B cell (primary cell): Measurements from ENCODE around the gene PHC2.

Experiments used
- EZH2 ChIP-seq: IDR thresholded peaks from 2 replicates; pipeline ENCODE4 v1.6.1; 2012; ENCODE audit warnings: borderline replicate concordance, low read depth, mild to moderate bottlenecking, moderate library complexity, low read length; ENCODE audit not compliant: insufficient read depth, poor library complexity, severe bottlenecking
- TF ChIP-seq, protein P1 (sequence below): fragments of 200-600 bp; IDR thresholded peaks from one replicate; pipeline ENCODE4 v1.8.0; 2022; ENCODE audit warnings: antibody characterized with exemption, mild to moderate bottlenecking

DNA sequence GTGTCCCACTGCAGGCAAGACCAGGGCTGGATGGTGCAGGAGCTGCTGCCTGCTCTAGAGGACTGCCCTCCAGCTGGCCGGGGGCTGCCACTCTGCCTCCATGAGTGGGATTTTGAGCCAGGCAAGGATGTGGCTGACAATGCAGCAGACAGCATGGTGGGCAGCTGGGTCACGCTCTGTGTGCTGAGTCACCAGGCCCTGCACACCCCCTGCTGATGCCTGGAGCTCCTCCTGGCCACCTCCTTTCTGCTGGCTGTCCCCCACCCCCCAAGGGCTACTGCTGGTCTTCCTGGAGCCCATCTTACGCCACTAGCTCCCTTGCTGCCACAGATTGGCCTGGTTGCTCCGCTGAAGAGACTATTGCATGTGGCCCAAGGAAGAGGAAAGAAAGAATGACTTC lies 37.6 kb upstream of the PHC2 start:
- TF ChIP-seq, protein P1, sequence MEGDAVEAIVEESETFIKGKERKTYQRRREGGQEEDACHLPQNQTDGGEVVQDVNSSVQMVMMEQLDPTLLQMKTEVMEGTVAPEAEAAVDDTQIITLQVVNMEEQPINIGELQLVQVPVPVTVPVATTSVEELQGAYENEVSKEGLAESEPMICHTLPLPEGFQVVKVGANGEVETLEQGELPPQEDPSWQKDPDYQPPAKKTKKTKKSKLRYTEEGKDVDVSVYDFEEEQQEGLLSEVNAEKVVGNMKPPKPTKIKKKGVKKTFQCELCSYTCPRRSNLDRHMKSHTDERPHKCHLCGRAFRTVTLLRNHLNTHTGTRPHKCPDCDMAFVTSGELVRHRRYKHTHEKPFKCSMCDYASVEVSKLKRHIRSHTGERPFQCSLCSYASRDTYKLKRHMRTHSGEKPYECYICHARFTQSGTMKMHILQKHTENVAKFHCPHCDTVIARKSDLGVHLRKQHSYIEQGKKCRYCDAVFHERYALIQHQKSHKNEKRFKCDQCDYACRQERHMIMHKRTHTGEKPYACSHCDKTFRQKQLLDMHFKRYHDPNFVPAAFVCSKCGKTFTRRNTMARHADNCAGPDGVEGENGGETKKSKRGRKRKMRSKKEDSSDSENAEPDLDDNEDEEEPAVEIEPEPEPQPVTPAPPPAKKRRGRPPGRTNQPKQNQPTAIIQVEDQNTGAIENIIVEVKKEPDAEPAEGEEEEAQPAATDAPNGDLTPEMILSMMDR, result no peak
- no peak for TF ChIP-seq EZH2
